Jurkat, Clone E6-1 (cell line): Measurements from ENCODE around the gene TBC1D32.
"Not testable (repeated sequence)": the region's sequence is repeated elsewhere in the genome, so short reads cannot be mapped to it uniquely, and the experiment has no call there.

ENCODE experiments used
- DNase-seq: peaks from one replicate; pipeline ENCODE4 v3.0.0-alpha.2; 2011; ENCODE audit warnings: low read depth, low spot score
- H3K4me3 ChIP-seq: 2 replicates; pipeline ENCODE4 v1.5.1; 2011; ENCODE audit warnings: mild to moderate bottlenecking, low read length, control low read depth, moderate library complexity

Gene TBC1D32

GRCh38 chr6:121333196-121333595, 1.1 kb downstream of the TBC1D32 start:
- DNase-seq = no peak
- no peak overlapping the region for H3K4me3 ChIP-seq

GRCh38 chr6:121330516-121330915, 3.8 kb downstream of the TBC1D32 start:
- no peak overlapping the region for H3K4me3 ChIP-seq
- DNase-seq = no peak

GRCh38 chr6:121321282-121321681, 13.0 kb downstream of the TBC1D32 start:
- no peak for DNase-seq
- no peak overlapping the region for H3K4me3 ChIP-seq

- no peak for DNase-seq
- no peak overlapping the region for H3K4me3 ChIP-seq
Observed at GRCh38 chr6:121319603-121320002, 14.7 kb downstream of the TBC1D32 start.

GRCh38 chr6:121319112-121319553, 15.1 kb downstream of the TBC1D32 start:
- DNase-seq = no peak
- H3K4me3 ChIP-seq = no peak overlapping the region

GRCh38 chr6:121314381-121315112, 19.7 kb downstream of the TBC1D32 start:
- H3K4me3 ChIP-seq = no peak overlapping the region
- DNase-seq = no peak

- not testable (repeated sequence) for DNase-seq, H3K4me3 ChIP-seq
Observed at GRCh38 chr6:121311814-121312213, 22.5 kb downstream of the TBC1D32 start.

GRCh38 chr6:121310495-121310894, 23.8 kb downstream of the TBC1D32 start:
- no peak for DNase-seq
- H3K4me3 ChIP-seq = no peak overlapping the region

GRCh38 chr6:121309768-121310469, 24.4 kb downstream of the TBC1D32 start:
- DNase-seq = no peak
- no peak overlapping the region for H3K4me3 ChIP-seq

GRCh38 chr6:121305957-121306607, 28.2 kb downstream of the TBC1D32 start:
- no peak overlapping the region for H3K4me3 ChIP-seq
- DNase-seq = peak; percentile 45

GRCh38 chr6:121302882-121303281, 31.4 kb downstream of the TBC1D32 start:
- no peak overlapping the region for H3K4me3 ChIP-seq
- no peak for DNase-seq

- DNase-seq, H3K4me3 ChIP-seq: not testable (repeated sequence)
Observed at GRCh38 chr6:121301156-121301555, 33.1 kb downstream of the TBC1D32 start.

- H3K4me3 ChIP-seq = no peak overlapping the region
- DNase-seq = peak; percentile 12
Observed at GRCh38 chr6:121297694-121298093, 36.6 kb downstream of the TBC1D32 start.

- DNase-seq = no peak
- no peak overlapping the region for H3K4me3 ChIP-seq
Observed at GRCh38 chr6:121285041-121285440, 49.2 kb downstream of the TBC1D32 start.

GRCh38 chr6:121274666-121275295, 59.5 kb downstream of the TBC1D32 start:
- DNase-seq = no peak
- no peak overlapping the region for H3K4me3 ChIP-seq

- DNase-seq = no peak
Observed at GRCh38 chr6:121263742-121264141, 70.5 kb downstream of the TBC1D32 start.

GRCh38 chr6:121260651-121261102, 73.6 kb downstream of the TBC1D32 start:
- DNase-seq = no peak
- H3K4me3 ChIP-seq = no peak overlapping the region

More at GRCh38 chr6:121263742-121264141, 70.5 kb downstream of the TBC1D32 start:
- no peak overlapping the region for H3K4me3 ChIP-seq

- no peak overlapping the region for H3K4me3 ChIP-seq
- DNase-seq = no peak
Observed at GRCh38 chr6:121247386-121247785, 86.9 kb downstream of the TBC1D32 start.

- H3K4me3 ChIP-seq = no peak overlapping the region
- no peak for DNase-seq
Observed at GRCh38 chr6:121242386-121242785, 91.9 kb downstream of the TBC1D32 start.

GRCh38 chr6:121237859-121238258, 96.4 kb downstream of the TBC1D32 start:
- DNase-seq = no peak
- H3K4me3 ChIP-seq = no peak overlapping the region
